ENCODE data around the gene LHFPL5. TPM values are rescaled to one million over a fixed set of nuclear protein-coding genes. Genes with fewer than 3 reads are reported as not detected.

LHFPL5 gene
- total RNA-seq, 2 donors from 2014 or later: 5.6 to 6.2 TPM

DNA sequence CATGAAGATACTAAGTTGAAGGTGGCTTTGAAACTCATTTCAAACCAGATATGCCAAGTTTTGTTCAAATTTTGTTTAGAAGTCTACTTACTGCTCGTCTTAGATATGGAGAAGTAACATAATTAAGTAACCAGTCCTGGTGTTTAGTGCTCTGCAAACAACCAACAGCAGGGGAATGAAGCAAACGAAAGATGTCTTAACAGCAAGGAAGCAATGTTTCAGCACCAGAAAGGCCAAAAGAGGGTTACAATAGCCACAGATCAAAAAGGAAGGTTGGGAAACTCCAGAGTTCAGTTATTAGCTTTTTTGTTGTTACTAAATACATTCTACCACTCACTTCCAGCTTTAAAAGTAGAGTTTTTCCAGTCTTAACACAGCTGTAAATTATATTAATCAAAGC, 45.1 kb downstream of the LHFPL5 start:
- no peak for ATAC-seq
- H3K27me3 ChIP-seq: no peaks in the 10 kb centered on the region
- TF ChIP-seq, protein P1, sequence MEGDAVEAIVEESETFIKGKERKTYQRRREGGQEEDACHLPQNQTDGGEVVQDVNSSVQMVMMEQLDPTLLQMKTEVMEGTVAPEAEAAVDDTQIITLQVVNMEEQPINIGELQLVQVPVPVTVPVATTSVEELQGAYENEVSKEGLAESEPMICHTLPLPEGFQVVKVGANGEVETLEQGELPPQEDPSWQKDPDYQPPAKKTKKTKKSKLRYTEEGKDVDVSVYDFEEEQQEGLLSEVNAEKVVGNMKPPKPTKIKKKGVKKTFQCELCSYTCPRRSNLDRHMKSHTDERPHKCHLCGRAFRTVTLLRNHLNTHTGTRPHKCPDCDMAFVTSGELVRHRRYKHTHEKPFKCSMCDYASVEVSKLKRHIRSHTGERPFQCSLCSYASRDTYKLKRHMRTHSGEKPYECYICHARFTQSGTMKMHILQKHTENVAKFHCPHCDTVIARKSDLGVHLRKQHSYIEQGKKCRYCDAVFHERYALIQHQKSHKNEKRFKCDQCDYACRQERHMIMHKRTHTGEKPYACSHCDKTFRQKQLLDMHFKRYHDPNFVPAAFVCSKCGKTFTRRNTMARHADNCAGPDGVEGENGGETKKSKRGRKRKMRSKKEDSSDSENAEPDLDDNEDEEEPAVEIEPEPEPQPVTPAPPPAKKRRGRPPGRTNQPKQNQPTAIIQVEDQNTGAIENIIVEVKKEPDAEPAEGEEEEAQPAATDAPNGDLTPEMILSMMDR (IDR thresholded peaks at IDR 0.05): no peak
- DNase-seq: no peak
- no peaks in the 10 kb centered on the region for H3K36me3 ChIP-seq (replicated peaks in 1 of 2; ENCODE audit: insufficient read depth in 1 of 2, low read depth in 2 of 2)
- no peak overlapping the region for H3K4me3 ChIP-seq
- no peaks in the 10 kb centered on the region for H3K4me1 ChIP-seq
- no peak overlapping the region for H3K27ac ChIP-seq
- intact Hi-C loops (cut with DNase I): no loop called here
- 54 to 78% methylated on average over 2 of the region's 2 CpGs for WGBS, 2 donors
- H3K9me3 ChIP-seq: no peaks in the 10 kb centered on the region

DNA sequence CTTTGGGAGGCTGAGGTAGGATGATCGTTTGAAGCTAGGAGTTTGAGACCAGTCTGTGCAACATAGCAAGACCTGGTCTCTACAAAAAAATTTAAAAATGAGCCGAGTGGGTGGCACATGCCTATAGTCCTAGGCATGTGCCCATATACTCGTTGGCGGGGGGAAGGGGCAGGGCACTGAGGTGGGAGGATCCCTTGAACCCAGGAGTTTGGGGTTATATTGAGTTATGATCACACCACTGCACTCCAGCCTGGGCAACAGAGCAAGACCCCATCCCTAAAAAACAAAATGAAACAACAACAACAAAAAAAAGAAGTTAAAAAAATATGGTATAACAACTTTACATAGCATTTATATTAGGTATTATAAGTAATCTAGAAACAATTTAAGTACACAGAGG, 47.8 kb downstream of the LHFPL5 start:
- Histone ChIP-seq H3K4me1 (no peaks in the 10 kb centered on the region), H3K4me3 (no peak overlapping the region), H3K9me3 (no peaks in the 10 kb centered on the region), H3K27me3 (no peaks in the 10 kb centered on the region), H3K36me3 (replicated peaks in 1 of 2; ENCODE audit: insufficient read depth in 1 of 2, low read depth in 2 of 2) (peaks cover 0 to 5% of the 10 kb centered on the region in 2 donors), H3K27ac (no peak overlapping the region)
- 94 to 95% methylated on average over 4 of the region's 4 CpGs for WGBS, 2 donors
- TF ChIP-seq POLR2A (IDR thresholded peaks at IDR 0.05): no peak
- TF ChIP-seq, protein P1 (IDR thresholded peaks at IDR 0.05): no peak
- ATAC-seq (no peak), DNase-seq (no peak)
- intact Hi-C loops (cut with DNase I): no loop called here

DNA sequence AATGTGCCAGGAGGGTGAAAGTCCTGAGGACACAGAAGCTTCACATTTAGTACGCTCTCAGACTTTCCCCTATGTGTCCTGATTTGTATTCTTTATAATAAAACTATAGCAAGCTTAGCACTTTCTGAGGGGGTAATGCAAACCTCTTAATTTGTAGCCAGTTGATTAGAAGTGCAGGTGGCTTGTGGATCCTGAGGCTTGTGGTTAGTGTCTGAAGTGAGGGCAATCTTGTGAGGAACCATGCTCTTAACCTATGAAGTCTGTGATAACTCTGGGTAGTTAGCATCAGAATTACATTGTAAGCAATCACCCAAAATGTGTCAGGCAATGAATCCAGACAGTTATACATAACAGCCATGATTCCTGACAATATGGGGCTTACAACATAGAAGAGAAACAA, 51.1 kb downstream of the LHFPL5 start:
- Histone ChIP-seq H3K9me3 (no peaks in the 10 kb centered on the region), H3K4me3 (no peak overlapping the region), H3K4me1 (no peaks in the 10 kb centered on the region), H3K36me3 (replicated peaks in 1 of 2; ENCODE audit: insufficient read depth in 1 of 2, low read depth in 2 of 2) (peaks cover 0 to 5% of the 10 kb centered on the region in 2 donors), H3K27me3 (no peaks in the 10 kb centered on the region), H3K27ac (no peak overlapping the region)
- ATAC-seq (no peak), DNase-seq (no peak)
- intact Hi-C loops (cut with DNase I): no loop called here
- WGBS, 2 donors: 100% methylated on average over 1 of the region's 1 CpG
- TF ChIP-seq, protein P1 (IDR thresholded peaks at IDR 0.05): no peak
- TF ChIP-seq POLR2A (IDR thresholded peaks at IDR 0.05): no peak

DNA sequence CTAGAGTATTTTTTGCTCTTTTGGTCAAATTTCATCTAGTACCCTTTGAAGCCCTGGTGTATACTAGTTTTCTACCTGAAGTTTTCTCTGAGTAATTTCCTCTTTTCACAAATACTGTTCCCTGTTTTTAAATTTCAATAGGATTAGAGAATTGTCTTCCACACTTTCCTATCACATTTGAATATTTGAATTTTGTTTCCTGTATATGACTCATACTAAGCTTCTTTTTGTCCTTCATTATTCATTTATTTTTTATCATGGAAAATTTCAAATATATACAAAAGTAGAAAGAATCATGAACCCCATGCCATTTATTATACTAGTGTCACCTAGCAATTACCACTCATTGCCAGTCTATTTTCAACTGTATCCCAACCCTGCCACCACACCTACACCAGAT, 52.7 kb downstream of the LHFPL5 start:
- no peak for DNase-seq
- Histone ChIP-seq H3K36me3 (replicated peaks in 1 of 2; ENCODE audit: insufficient read depth in 1 of 2, low read depth in 2 of 2) (peaks cover 0 to 5% of the 10 kb centered on the region in 2 donors), H3K27me3 (no peaks in the 10 kb centered on the region), H3K4me3 (no peak overlapping the region), H3K27ac (no peak overlapping the region), H3K9me3 (no peaks in the 10 kb centered on the region), H3K4me1 (no peaks in the 10 kb centered on the region)
- TF ChIP-seq, protein P1 (IDR thresholded peaks at IDR 0.05): no peak
- no peak for TF ChIP-seq POLR2A (IDR thresholded peaks at IDR 0.05)
- no peak for ATAC-seq
- intact Hi-C loops (cut with DNase I): no loop called here

DNA sequence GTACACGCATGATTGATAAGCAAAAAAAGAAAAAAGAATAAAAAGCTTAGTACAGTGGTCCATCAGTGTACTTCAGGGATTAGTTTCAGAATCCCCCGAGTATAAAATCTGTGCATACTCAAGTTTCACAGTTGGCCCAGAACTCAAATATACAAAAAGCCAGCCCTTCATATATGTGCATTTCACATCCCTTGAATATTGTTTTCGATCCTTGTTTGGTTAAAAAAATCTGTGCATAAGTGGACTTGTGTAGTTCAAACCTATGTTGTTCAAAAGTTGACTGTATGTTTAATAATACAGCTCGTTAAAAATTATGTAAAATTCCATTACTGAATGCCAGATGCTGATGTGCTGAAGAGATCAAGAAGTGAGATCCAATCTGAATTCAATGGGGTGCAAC, 54.2 kb downstream of the LHFPL5 start:
- intact Hi-C loops (cut with DNase I): no loop called here
- Histone ChIP-seq H3K27me3 (no peaks in the 10 kb centered on the region), H3K4me3 (no peak overlapping the region), H3K36me3 (replicated peaks in 1 of 2; ENCODE audit: insufficient read depth in 1 of 2, low read depth in 2 of 2) (peaks cover 0 to 5% of the 10 kb centered on the region in 2 donors), H3K27ac (no peak overlapping the region), H3K9me3 (no peaks in the 10 kb centered on the region), H3K4me1 (no peaks in the 10 kb centered on the region)
- WGBS, 2 donors: 77 to 80% methylated on average over 4 of the region's 4 CpGs
- no peak for ATAC-seq
- TF ChIP-seq, protein P1 (IDR thresholded peaks at IDR 0.05): no peak
- no peak for TF ChIP-seq POLR2A (IDR thresholded peaks at IDR 0.05)
- no peak for DNase-seq

Other genes with a start within 250 kb of the LHFPL5 start
- 100 to 1,000 TPM; 133 to 138 TPM for gene FKBP5, start 116.4 kb upstream of the LHFPL5 start, total RNA-seq
- gene ARMC12, start 68.3 kb upstream of the LHFPL5 start, total RNA-seq: under 1 TPM in 1 of 2 donors, not detected in 1; 0.26 TPM
- not detected for gene CLPSL2, start 28.8 kb upstream of the LHFPL5 start, total RNA-seq
- gene CLPSL1, start 24.3 kb upstream of the LHFPL5 start, total RNA-seq: 10 to 100 TPM in 1 of 2 donors, 1 to 10 TPM in 1; 7.8 to 11.9 TPM
- over 10,000 TPM; 21,261 to 26,491 TPM for gene CLPS, start 8.0 kb upstream of the LHFPL5 start, total RNA-seq
- gene SRPK1, start 115.7 kb downstream of the LHFPL5 start, total RNA-seq: 10 to 100 TPM; 30.4 to 80.4 TPM
- gene SLC26A8, start 219.3 kb downstream of the LHFPL5 start, total RNA-seq: not detected
- gene MAPK14, start 222.5 kb downstream of the LHFPL5 start, total RNA-seq: 10 to 100 TPM; 30.3 to 33.7 TPM

Measured in body of pancreas (tissue), 4 donors.